Small intestine (tissue), 7 donors: ENCODE results near the gene NKD1. TPM values are rescaled to one million over a fixed set of nuclear protein-coding genes. Genes with fewer than 3 reads are reported as not detected.
"Not testable (repeated sequence)": the region's sequence is repeated elsewhere in the genome, so short reads cannot be mapped to it uniquely, and the experiment has no call there.

Experiments
- DNase-seq, 2 donors: peaks; one replicate each; pipeline versions ENCODE4 v3.0.0 to v3.0.0-alpha.2; 2013
- FAIRE-seq: peaks from 2 replicates; lab custom pipeline; 2012; peaks lifted over from hg19 to GRCh38; lab: Jason Lieb, UNC
- H3K27ac ChIP-seq, 3 donors: one replicate each; pipeline ENCODE4 v1.5.1; 2013; ENCODE audit warnings: low read length in 2 of 3, mild to moderate bottlenecking in 2 of 3, control low read depth in 1 of 3, inconsistent platforms in 1 of 3, low read depth in 1 of 3, moderate library complexity in 1 of 3
- H3K27me3 ChIP-seq, 3 donors: one replicate each; pipeline ENCODE4 v1.6.1; 2013; ENCODE audit warnings: low read length in 3 of 3, inconsistent platforms in 1 of 3; ENCODE audit not compliant: control insufficient read depth in 3 of 3, insufficient read depth in 3 of 3
- H3K36me3 ChIP-seq, 3 donors: one replicate each; pipeline ENCODE4 v1.6.1; 2013; ENCODE audit warnings: low read length in 3 of 3, inconsistent platforms in 1 of 3, low read depth in 1 of 3, mild to moderate bottlenecking in 1 of 3, moderate library complexity in 1 of 3; ENCODE audit not compliant: control insufficient read depth in 3 of 3, insufficient read depth in 2 of 3
- H3K4me1 ChIP-seq, 3 donors: one replicate each; pipeline ENCODE4 v1.6.1; 2013; ENCODE audit warnings: low read length in 2 of 3, inconsistent platforms in 1 of 3, low read depth in 1 of 3, mild to moderate bottlenecking in 1 of 3, moderate library complexity in 1 of 3; ENCODE audit not compliant: control insufficient read depth in 3 of 3, insufficient read depth in 2 of 3
- H3K4me3 ChIP-seq, 3 donors: one replicate each; pipeline ENCODE4 v1.5.1; 2013; ENCODE audit warnings: low read length in 3 of 3, control low read depth in 1 of 3, inconsistent platforms in 1 of 3, low read depth in 1 of 3, mild to moderate bottlenecking in 1 of 3, moderate library complexity in 1 of 3
- H3K9me3 ChIP-seq, 2 donors: one replicate each; pipeline ENCODE4 v1.6.1; 2013; ENCODE audit warnings: low read depth in 1 of 2, low read length in 1 of 2; ENCODE audit not compliant: control insufficient read depth in 2 of 2, insufficient read depth in 1 of 2
- WGBS, 3 donors: extraction: QIAGEN DNeasy Blood & Tissue Kit; methylation state at CpG; one replicate each; pipeline ENCODE4 v1.1.7; 2013; 5-methylcytosine and 5-hydroxymethylcytosine counted together
- polyA plus RNA-seq, 4 donors: library from polyadenylated mRNA; stranded (reverse) in 3 of 4; unstranded in 1 of 4; fragments of 200-250 nt in 3 of 4; fragments of 120-200 nt in 1 of 4; gene quantifications; one replicate each; pipeline versions ENCODE4 v1.2.1 to v1.2.3, GENCODE V29; 2013
- donor health status: healthy with polysubstance abuse.
- donor health status: control.
- donor health status: control.
- donor health status: Bipolar disorder and iron deficiency.
- donor health status: healthy.

Gene NKD1
- polyA plus RNA-seq, 4 donors = 0.22 to 2.9 (median 1.3) TPM

DNA sequence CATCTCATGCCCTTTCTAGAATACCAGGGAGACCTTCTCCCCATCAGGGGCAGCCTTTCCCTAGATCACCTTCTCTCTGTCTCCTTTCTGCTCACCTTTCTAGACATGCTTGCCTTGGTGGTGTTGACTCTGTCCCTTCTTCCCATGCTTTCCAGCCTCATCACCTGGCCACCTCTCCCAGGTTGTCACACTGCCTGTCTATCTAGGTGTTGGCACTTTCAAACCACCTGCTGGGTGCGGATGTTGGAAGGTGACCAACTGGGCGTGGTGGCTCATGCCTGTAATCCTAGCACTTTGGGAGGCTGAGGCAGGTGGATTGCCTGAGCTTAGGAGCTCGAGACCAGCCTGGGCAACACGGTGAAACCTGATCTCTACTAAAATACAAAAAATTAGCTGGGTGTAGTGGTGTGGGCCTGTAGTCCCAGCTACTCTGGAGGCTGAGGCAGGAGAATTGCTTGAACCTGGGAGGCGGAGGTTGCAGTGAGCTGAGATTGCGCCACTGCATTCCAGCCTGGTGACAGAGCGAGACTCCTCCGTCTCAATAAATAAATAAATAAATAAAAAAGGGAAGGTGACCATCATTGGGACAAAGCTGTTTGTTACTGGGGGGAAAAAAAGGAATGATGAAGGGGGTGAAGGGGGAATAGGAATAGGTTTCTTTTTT is 44.2 kb upstream of the NKD1 start:
- FAIRE-seq, H3K27ac ChIP-seq, H3K9me3 ChIP-seq, H3K4me3 ChIP-seq, H3K4me1 ChIP-seq, H3K36me3 ChIP-seq: not testable (repeated sequence)
- DNase-seq = peak in 1 of 2 donors; percentile 50
- H3K27me3 ChIP-seq = peaks cover 0 to 11% (median 0%) of the 10 kb centered on the region in 3 donors
- WGBS, 3 donors = 26 to 76% (median 52%) methylated on average over 8 of the region's 8 CpGs

DNA sequence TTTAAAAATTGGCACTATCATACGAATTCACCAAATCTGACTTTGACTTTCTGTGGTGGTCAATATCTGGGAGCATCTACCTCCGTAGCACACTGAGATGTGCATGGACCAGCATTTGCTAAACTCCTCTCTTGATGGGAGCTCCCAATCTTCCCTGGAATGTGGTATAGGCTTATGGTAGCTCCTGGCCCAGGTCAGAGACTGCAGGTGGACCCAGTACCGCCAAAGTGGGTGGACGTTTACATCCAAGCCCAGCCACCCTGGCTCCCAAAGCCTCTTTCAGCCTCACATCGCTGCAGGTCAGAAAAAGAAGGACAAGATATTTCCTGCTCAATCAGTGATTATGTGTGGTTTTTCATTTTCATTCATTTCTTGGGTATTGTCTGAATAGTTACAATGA is 43.1 kb upstream of the NKD1 start:
- DNase-seq (no peak), FAIRE-seq (no peak)
- peaks cover 0 to 2% of the 10 kb centered on the region in 2 donors for H3K9me3 ChIP-seq
- H3K27me3 ChIP-seq = peaks cover 0 to 11% (median 0%) of the 10 kb centered on the region in 3 donors
- H3K4me1 ChIP-seq = no peaks in the 10 kb centered on the region
- H3K4me3 ChIP-seq = no peak overlapping the region
- WGBS, 3 donors = 82 to 91% (median 84%) methylated on average over 5 of the region's 5 CpGs
- H3K27ac ChIP-seq = no peak overlapping the region
- H3K36me3 ChIP-seq = no peaks in the 10 kb centered on the region

DNA sequence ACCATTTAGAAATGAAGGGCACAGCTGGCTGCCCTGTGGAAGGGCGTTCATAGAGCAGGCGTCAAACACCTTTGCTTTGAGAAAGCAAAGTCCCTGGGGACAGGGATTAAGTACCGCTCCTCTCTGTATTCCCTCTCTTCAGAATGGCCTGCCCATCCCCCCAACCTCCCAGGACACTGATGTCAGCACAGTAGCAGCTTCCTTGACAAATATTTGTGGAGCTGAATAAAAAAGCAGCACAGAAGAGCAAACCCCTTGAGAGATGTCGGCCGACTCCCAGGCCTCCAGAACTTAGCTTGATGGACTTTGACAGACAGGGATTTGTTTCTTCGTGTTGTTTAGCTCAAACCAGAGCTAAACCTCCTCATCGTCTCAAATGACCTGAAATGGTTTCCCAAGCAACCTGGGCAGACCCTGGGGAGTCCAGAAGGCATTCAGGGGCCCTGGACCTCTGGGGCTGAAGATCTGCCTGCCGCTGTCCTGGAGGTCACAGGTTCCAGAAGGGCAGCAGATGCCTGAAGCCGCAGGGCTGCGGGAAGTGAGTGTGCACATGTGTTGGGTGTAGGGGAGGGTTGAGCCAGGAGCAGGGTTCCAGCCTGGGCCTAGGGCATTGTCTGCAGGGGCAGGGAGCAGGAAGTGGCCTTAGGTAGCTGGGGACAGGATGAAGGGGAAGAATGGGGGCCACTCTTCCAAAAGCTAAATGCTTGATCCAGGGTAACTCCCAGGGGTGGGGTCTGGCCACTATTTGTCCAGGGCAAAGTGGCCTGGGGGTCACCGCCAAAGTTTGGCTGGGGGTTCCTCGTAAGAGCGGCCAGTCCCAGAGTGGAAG is 42.3 kb upstream of the NKD1 start:
- Histone ChIP-seq H3K36me3 (no peaks in the 10 kb centered on the region), H3K27me3 (peaks cover 0 to 11% (median 0%) of the 10 kb centered on the region in 3 donors), H3K4me1 (no peaks in the 10 kb centered on the region), H3K27ac (no peak overlapping the region), H3K4me3 (no peak overlapping the region), H3K9me3 (peaks cover 0 to 2% of the 10 kb centered on the region in 2 donors)
- 70 to 76% (median 74%) methylated on average over 13 of the region's 13 CpGs for WGBS, 3 donors
- no peak for FAIRE-seq
- DNase-seq = peak in 1 of 2 donors; percentile 6

DNA sequence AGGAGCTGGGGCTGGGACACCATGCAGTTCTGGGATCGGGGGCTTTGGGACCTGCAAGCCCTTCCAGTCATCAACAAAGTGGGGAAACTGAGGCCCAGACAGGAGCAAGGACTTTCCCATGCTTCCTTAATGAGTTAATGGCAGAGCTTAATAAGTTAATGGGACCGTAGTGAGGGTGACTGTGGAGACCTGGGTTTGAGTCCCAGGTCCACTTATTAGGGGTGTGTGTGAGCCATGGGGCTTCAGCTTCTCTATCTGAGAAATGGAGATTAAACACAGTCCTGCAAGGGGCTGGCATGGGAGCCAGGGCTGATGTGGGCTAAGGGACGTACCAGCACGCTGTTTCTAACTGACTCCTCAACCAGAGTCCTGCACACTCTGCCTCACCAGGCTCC is 41.7 kb upstream of the NKD1 start:
- H3K4me3 ChIP-seq = no peak overlapping the region
- H3K36me3 ChIP-seq = no peaks in the 10 kb centered on the region
- no peaks in the 10 kb centered on the region for H3K4me1 ChIP-seq
- WGBS, 3 donors = 70 to 95% (median 90%) methylated on average over 2 to 4 of the region's 4 CpGs
- peaks cover 0 to 11% (median 0%) of the 10 kb centered on the region in 3 donors for H3K27me3 ChIP-seq
- no peaks in the 10 kb centered on the region for H3K9me3 ChIP-seq
- FAIRE-seq = no peak
- no peak for DNase-seq
- no peak overlapping the region for H3K27ac ChIP-seq

DNA sequence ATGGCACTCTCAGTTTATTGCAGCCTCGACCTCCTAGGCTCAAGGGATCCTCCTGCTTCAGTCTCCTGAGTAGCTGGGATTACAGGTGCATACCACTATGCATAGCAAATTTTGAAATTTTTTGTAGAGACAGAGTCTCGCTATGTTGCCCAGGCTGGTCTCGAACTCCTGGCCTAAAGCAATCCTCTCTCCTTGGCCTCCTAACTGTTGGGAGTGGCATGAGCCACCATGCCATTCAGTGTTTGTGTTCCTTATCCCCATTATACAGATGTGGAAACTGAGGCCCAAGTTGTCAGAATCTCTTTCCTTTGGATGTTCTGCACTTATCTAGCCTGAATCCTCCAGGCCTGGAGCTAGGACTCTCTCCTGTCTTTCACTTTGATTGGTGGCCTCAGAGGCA is 40.8 kb upstream of the NKD1 start:
- no peaks in the 10 kb centered on the region for H3K36me3 ChIP-seq
- 68 to 76% (median 73%) methylated on average over 3 of the region's 3 CpGs for WGBS, 3 donors
- no peak overlapping the region for H3K4me3 ChIP-seq
- no peak overlapping the region for H3K27ac ChIP-seq
- no peaks in the 10 kb centered on the region for H3K9me3 ChIP-seq
- FAIRE-seq (no peak), DNase-seq (no peak)
- peaks cover 0 to 11% (median 0%) of the 10 kb centered on the region in 3 donors for H3K27me3 ChIP-seq
- H3K4me1 ChIP-seq = no peaks in the 10 kb centered on the region

DNA sequence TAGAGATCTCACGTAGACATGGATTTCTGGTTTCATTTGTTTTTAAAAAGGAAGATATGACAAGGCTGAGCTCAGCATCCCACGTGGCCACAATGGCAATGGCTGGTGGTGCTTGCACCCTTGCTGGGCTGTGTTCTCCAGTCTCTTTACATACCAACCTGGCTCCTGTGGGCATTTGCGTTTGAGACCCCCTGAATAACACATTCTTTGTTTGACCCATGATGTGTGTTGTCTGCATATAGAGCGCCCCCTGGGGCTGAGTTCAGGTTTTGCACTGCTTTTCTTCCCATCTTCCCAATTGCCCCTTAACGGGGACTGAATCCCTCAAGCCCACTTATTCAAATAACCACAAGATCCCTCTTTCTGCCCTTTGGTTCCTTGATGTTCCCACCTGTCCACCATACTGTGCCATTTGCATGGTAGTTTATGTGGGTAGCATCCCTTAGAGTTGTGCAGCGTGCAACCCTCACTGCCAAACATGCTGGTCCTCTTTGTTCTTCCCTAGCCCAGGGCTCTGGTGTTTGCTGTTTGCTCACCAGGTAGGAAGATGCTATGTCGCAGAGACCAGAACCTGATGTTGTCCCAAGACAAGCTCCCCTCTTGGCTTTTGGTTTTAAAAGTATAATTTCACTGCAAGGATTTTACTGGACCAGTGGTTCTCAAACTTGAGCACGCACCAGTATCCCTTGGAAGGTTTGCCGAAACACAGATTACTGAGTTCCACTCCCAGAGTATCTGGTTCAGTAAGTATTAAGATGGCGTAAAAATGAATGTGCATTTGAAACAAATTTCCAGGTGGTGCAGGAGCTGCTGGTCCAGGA is 38.5 kb upstream of the NKD1 start:
- H3K36me3 ChIP-seq = no peaks in the 10 kb centered on the region
- no peak for FAIRE-seq
- peaks cover 0 to 2% of the 10 kb centered on the region in 2 donors for H3K9me3 ChIP-seq
- H3K27ac ChIP-seq = no peak overlapping the region
- peaks cover 0 to 11% (median 0%) of the 10 kb centered on the region in 3 donors for H3K27me3 ChIP-seq
- 54 to 61% (median 60%) methylated on average over 10 of the region's 10 CpGs for whole genome bisulfite sequencing, 3 donors
- no peak overlapping the region for H3K4me3 ChIP-seq
- peak in 1 of 2 donors; percentile 13 for DNase-seq
- H3K4me1 ChIP-seq = no peaks in the 10 kb centered on the region

DNA sequence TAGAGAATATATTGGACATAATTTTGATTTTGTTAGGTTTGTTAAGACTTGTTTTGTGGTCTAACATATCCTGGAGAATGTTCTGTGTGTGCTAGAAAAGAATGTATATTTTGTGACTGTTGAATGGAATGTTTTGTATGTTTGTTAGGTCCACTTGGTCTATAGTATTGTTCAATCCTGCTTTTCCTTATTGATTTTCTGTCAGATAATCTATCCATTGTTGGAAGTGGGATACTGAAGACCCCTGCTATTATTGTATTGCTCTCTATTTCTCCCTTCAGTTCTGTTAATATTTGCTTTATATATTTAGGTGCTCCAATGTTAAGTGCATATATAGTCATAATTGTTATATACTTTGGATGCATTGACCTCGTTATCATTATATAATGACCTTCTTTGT is 33.0 kb upstream of the NKD1 start:
- FAIRE-seq (no peak), DNase-seq (no peak)
- no peak overlapping the region for H3K4me3 ChIP-seq
- 87 to 94% (median 91%) methylated on average over 1 of the region's 1 CpG for WGBS, 3 donors
- H3K27me3 ChIP-seq = no peaks in the 10 kb centered on the region
- H3K27ac ChIP-seq = no peak overlapping the region
- H3K9me3 ChIP-seq = peaks cover 0 to 9% of the 10 kb centered on the region in 2 donors
- no peaks in the 10 kb centered on the region for H3K36me3 ChIP-seq
- no peaks in the 10 kb centered on the region for H3K4me1 ChIP-seq

DNA sequence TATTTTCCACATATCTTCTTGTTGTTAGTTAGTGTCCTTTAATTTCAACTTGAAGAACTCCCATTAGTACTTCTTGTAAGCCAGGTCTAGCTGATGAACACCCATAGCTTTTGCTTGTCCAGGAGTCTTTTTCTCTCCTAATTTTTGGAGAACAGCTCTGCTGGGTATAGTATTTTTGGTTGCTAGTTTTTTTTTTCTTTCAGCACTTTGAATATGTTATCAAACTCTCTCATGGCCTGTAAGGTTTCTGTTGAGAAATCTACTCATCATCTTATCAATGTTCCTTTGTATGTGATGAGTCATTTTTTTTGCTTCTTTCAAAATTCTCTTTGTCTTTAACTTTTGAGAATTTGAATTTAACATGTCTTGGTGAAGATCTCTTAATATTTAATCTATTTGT is 31.8 kb upstream of the NKD1 start:
- Histone ChIP-seq H3K4me1 (no peaks in the 10 kb centered on the region), H3K4me3 (no peak overlapping the region), H3K9me3 (peaks cover 0 to 9% of the 10 kb centered on the region in 2 donors), H3K27ac (no peak overlapping the region), H3K27me3 (no peaks in the 10 kb centered on the region), H3K36me3 (no peaks in the 10 kb centered on the region)
- DNase-seq (no peak), FAIRE-seq (no peak)
